AG09309 (cell line): Measurements from ENCODE around the gene SELENOS.
A peak's percentile ranks its signal among the peaks of the same experiment; 100 is the strongest.

Experiments
- DNase-seq: peaks from one replicate; pipeline ENCODE4 v3.0.0-alpha.2; 2010; ENCODE audit warnings: low read depth
- H3K4me3 ChIP-seq: 2 replicates; pipeline ENCODE4 v1.5.1; 2011; ENCODE audit warnings: mild to moderate bottlenecking, low read depth, low read length, moderate library complexity; ENCODE audit not compliant: control insufficient read depth
- CTCF ChIP-seq: IDR thresholded peaks from 2 replicates; pipeline ENCODE4 v1.5.1; 2011; ENCODE audit warnings: mild to moderate bottlenecking, low read depth, low read length, inconsistent platforms; ENCODE audit not compliant: insufficient read depth, control insufficient read depth; ENCODE audit errors: missing control alignments

The SELENOS gene

DNA sequence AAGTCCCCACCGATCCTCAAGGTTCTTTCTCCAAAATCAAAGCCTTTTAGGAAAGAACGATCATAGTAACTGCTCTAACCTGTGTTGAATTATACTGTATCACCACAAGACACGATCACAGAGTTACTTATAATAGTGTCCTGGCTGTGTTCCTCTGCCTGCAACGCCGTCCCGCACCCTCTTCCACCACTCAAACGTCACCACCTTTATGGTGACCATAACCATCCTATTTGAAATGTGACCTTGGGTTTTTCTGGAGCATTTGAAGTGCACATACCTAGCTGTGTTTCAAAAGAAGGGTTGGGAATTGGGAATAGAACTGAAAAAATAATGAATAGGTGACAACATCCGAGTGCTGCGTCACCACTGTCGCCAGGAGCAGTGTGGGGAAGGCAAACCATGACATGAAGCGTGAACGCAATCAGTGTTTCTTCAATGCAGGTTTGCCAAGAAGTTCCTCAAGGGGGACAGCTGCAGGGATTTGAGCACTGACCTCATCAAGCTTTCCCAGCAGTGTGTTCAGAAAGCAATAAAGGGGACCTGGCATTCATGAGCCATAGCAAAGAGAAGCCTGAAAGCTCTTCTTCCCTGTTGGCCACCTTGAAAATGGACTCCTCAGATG, 769 bp upstream of the SELENOS start:
- no peak for TF ChIP-seq CTCF
- no peak for DNase-seq
- H3K4me3 ChIP-seq: peak overlapping the region; percentile 44

DNA sequence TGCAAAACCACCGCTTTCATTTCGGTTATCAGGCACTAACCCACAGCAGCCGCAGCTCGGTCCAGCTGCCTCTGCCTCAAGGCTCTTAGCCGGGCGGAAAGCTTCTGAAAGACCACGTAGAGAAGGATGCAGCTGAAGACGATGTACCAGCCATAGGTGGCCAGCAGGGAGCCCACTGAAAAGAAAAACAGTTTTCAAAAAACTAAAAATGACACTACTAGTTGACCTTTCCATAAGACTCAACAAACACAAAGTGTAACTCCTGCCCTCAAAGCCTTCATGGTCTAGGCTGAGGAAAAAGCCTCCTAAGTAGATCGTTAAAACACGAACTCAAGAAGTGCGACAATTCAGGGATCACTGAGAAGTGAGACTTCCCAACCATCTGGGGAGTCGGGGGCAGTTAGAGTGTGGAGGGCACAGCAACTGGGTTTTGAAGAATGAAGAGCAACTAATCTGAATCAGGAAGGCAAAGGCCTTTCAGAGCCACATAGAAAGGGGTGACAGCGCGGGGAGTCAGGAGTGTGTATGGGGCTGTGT, 716 bp downstream of the SELENOS start:
- H3K4me3 ChIP-seq: peak overlapping the region; percentile 58
- no peak for DNase-seq
- TF ChIP-seq CTCF: peak; percentile 38

GRCh38 chr15:101275018-101275417, 2.3 kb downstream of the SELENOS start:
- no peak for TF ChIP-seq CTCF
- no peak for DNase-seq
- no peak overlapping the region for H3K4me3 ChIP-seq

- no peak for DNase-seq
- H3K4me3 ChIP-seq: no peak overlapping the region
- TF ChIP-seq CTCF: no peak
Measured at GRCh38 chr15:101273534-101273933, 3.8 kb downstream of the SELENOS start.

GRCh38 chr15:101272584-101272983, 4.7 kb downstream of the SELENOS start:
- no peak for TF ChIP-seq CTCF

GRCh38 chr15:101269479-101270223, 7.6 kb downstream of the SELENOS start:
- DNase-seq: no peak
- peak; percentile 21 for TF ChIP-seq CTCF
- H3K4me3 ChIP-seq: no peak overlapping the region

More at GRCh38 chr15:101272584-101272983, 4.7 kb downstream of the SELENOS start:
- no peak for DNase-seq
- no peak overlapping the region for H3K4me3 ChIP-seq
